HG02763 (cell line): Measurements from ENCODE around the gene HNF1A.
"Not testable (repeated sequence)": the region's sequence is repeated elsewhere in the genome, so short reads cannot be mapped to it uniquely, and the experiment has no call there.

Experiments used
- ATAC-seq: cut with Tn5 transposase; IDR thresholded peaks from one replicate; pipeline ENCODE4 v1.9.1; 2021; ENCODE audit warnings: mild to moderate bottlenecking, moderate library complexity; ENCODE audit not compliant: unreplicated experiment

The HNF1A gene, protein sequence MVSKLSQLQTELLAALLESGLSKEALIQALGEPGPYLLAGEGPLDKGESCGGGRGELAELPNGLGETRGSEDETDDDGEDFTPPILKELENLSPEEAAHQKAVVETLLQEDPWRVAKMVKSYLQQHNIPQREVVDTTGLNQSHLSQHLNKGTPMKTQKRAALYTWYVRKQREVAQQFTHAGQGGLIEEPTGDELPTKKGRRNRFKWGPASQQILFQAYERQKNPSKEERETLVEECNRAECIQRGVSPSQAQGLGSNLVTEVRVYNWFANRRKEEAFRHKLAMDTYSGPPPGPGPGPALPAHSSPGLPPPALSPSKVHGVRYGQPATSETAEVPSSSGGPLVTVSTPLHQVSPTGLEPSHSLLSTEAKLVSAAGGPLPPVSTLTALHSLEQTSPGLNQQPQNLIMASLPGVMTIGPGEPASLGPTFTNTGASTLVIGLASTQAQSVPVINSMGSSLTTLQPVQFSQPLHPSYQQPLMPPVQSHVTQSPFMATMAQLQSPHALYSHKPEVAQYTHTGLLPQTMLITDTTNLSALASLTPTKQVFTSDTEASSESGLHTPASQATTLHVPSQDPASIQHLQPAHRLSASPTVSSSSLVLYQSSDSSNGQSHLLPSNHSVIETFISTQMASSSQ

GRCh38 chr12:120978296-120979219 is at the start of gene HNF1A:
HNF1A (plus strand) TSS chr12:120978543; CDS start chr12:120978769, 226 bp downstream.
- ATAC-seq = no peak

DNA sequence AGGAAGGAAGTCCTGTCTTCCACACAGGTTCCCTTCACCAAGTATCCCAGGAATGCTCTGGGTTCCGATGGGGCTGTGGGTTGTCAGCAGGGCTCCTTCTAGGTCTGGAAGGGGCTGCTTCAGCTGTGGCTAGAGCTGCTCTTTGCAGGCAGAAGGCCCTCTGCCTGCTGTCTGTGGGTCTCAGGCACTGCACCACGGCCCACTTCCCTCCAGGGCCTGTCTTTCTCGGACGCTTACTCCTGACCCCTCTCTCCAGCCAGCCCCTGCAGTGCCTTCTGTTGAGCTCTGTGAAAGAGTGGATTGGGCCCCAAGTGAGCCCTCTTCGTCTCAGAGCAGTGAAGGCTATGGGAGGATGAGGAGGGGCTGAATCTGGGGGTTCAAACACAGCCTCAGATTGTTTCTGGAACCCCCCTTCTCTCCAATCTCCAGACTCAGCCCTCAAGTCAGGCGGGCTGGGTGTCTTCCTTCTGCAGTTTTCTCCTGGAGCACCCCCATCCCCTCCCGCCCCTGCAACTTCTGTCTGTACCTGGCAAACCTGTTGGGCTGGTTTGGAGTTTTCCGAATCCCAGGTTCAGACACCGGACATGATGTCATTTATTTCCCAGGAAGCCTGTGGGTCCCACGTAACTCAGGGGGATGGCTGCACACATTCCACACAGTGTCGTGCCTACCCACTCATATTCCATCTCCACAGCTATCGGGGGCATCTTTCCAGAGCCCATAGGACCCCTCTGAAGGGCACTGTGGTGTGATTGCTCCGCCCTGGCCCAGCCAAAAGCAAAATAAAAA is 49.3 kb upstream of the HNF1A start:
- no peak for ATAC-seq

DNA sequence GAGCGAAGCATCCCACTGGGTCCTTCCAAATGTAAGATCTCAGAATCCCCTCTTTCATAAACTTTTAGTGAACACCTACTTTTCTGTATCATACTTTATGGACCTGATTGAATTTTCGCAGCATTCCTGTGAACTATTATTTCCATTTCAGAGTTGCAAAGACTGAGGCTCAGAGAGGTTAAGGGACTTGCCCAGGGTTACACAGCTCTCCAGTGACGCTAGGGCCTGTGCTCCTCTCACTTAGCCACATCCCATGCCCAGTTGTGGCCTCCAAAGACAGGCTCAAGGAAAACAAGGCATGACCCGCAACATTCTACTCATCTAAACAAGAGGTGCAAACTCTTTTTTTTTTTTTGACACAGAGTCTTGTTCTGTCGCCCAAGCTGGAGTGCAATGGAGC is 48.3 kb upstream of the HNF1A start:
- no peak for ATAC-seq

GRCh38 chr12:120932058-120932457 is 46.3 kb upstream of the HNF1A start:
- no peak for ATAC-seq

- no peak for ATAC-seq
Observed at GRCh38 chr12:120932956-120933526, 45.3 kb upstream of the HNF1A start.

DNA sequence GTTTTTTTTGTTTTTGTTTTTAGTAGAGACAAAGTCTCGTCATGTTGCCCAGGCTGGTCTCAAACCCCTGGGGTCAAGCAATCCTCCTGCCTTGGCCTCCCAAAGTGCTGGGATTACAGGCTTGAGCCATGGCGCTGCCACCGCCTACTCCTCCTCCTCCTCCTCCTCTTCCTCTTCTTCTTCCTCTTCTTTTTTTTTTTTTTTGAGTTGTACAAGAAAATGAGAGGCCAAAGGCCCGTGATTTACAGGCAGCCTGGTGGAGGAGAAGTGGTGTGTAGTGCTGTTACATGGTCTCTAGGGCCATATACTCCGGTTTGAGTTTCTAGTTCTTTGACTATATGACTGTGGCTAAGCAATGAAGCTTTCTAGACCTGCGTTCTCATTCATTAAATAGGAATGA is 44.6 kb upstream of the HNF1A start:
- ATAC-seq = no peak

DNA sequence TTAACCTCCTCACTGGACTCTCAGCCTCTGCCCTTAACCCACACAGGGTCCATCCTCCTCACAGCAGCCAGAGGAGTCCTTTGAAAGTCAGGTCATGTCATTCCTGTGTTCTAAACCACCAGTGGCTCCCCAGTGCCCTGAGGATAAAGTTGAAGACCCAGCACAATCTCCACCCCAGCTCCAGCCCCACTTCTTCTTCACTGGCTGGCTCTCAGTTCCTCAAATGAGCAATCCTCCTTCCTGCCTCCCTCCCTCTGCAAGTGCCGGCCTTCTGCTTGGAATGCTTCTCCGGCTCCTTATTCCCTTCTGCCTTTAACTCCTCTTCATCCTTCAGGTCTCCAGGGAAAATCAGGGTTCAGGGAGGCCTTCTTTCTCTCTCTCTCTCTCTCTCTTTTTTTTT is 42.1 kb upstream of the HNF1A start:
- no peak for ATAC-seq

- no peak for ATAC-seq
Observed at GRCh38 chr12:120938496-120938895, 39.8 kb upstream of the HNF1A start.

DNA sequence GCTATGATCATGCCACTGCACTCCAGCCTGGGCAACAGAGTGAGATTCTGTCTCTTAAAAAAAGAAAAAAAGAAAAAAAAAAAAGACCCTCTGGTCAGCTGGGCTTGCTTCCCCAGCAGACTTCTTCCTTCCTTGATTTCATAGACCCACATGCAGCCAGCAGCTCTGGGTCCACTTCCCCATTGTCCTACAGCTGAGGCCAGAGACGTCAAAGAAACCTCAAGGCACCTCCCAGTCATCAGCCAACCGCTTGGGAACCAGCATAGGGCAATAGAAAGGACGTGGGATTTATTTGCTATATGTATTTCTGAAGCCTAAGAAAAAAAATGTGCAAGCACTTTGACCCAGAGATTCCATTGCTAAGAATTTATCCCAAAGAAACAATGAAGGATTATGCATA is 38.8 kb upstream of the HNF1A start:
- ATAC-seq = no peak

GRCh38 chr12:120940006-120940405 is 38.3 kb upstream of the HNF1A start:
- no peak for ATAC-seq

GRCh38 chr12:120940799-120941198 is 37.5 kb upstream of the HNF1A start:
- ATAC-seq = no peak

- no peak for ATAC-seq
Observed at GRCh38 chr12:120941412-120941811, 36.9 kb upstream of the HNF1A start.

DNA sequence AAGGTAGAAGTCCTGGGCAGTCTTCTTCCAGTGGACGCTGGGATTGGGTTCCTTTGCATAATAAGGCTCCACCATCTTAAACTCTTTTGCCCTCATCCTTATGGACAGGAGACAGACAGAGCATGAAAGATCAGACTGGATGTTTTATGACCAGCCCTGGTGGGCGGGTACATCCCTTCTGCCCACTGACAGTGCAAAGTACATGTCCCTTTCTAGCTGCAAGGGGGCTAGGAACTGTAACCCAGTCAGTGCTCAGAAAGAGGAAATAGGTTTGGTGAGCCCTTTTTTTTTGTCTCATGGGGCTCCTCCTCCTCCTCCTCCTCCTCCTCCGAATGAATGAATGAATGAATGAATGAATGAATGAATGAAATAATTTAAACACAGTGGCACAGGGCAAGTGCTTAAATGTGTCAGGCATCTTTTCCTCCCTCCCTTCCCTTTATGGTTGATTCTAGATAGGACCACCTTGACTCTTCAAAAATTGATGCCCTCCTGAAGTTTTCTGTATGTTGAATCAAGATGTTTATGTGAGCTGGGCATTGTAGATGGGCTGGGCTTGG is 36.4 kb upstream of the HNF1A start:
- ATAC-seq = no peak

DNA sequence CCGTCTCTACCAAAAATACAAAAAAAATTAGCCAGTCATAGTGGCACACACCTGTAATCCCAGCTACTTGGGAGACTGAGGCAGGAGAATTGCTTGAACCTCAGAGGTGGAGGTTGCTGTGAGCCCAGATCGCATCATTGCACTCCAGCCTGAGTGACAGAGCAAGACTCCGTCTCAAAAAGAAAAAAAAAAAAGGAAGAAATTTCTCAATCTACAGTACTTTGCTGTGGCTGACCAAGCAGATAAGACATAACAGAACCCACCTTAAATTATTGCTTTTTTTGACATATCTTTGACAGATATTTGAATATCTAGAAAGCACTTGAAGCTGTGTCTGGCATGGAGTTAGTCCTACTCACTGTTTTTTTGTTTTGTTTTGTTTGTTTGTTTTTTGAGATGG is 34.9 kb upstream of the HNF1A start:
- ATAC-seq = no peak

- ATAC-seq = no peak
Observed at GRCh38 chr12:120944645-120945217, 33.6 kb upstream of the HNF1A start.

- ATAC-seq = not testable (repeated sequence)
Observed at GRCh38 chr12:120945516-120945915, 32.8 kb upstream of the HNF1A start.

GRCh38 chr12:120950260-120950799 is 28.0 kb upstream of the HNF1A start:
- ATAC-seq = not testable (repeated sequence)

DNA sequence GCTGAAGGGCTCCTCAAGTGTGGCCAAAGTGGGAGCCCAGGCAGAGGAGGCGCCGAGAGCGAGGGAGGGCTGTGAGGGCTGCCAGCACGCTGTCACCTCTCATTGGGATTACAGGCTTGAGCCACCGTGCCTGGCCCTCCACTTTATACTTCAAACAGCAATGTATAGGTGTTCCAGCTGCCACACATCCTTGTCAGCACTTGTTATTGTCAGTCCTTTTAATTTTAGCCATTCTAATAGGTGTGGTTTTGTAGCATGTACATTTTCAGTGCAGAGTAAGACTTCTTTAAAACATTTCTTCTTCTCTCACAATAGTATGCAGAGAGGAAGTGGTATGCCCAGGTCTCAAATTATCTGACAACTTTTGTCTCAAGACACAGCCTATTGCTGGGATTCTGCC is 27.5 kb upstream of the HNF1A start:
- no peak for ATAC-seq

DNA sequence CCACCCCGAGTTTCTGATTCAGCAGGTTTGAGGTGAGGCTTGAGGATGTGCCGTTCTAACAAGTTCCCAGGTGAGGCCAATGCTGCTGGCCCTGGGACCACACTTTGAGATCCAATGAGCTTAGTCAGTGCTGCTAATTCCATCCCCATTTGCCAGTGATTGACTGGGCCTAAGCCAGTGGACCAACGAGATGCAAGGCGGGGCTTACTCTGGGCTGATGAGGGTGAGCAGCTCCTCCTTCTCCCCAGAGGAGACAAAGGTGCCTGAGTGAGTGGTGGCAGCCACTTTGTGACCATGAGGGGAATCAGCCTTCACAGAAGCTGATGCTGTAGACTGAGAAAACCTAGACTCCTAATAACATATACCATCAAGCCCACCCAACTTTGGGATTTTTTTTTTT is 23.1 kb upstream of the HNF1A start:
- ATAC-seq = no peak
